PFSK-1 (cell line): ENCODE results near the gene TMTC2.

Source experiments
- POLR2AphosphoS5 ChIP-seq: IDR thresholded peaks from 2 replicates; pipeline ENCODE4 v1.6.1; 2012; ENCODE audit warnings: low read depth, mild to moderate bottlenecking, control low read depth, low read length, moderate library complexity
- SIN3A ChIP-seq: IDR thresholded peaks from 2 replicates; pipeline ENCODE4 v1.6.1; 2012; ENCODE audit warnings: mild to moderate bottlenecking, low read length, moderate library complexity, borderline replicate concordance; ENCODE audit not compliant: insufficient read depth
- TF ChIP-seq, protein P1 (sequence below), 2 experiments: IDR thresholded peaks; 2 replicates each; pipeline versions ENCODE4 v1.6.1 to v1.8.0; 2011 to 2012; ENCODE audit warnings: low read depth in 2 of 2, low read length in 2 of 2, control low read depth in 1 of 2, inconsistent platforms in 1 of 2, mild to moderate bottlenecking in 1 of 2, moderate library complexity in 1 of 2; ENCODE audit not compliant: insufficient read depth in 1 of 2

DNA sequence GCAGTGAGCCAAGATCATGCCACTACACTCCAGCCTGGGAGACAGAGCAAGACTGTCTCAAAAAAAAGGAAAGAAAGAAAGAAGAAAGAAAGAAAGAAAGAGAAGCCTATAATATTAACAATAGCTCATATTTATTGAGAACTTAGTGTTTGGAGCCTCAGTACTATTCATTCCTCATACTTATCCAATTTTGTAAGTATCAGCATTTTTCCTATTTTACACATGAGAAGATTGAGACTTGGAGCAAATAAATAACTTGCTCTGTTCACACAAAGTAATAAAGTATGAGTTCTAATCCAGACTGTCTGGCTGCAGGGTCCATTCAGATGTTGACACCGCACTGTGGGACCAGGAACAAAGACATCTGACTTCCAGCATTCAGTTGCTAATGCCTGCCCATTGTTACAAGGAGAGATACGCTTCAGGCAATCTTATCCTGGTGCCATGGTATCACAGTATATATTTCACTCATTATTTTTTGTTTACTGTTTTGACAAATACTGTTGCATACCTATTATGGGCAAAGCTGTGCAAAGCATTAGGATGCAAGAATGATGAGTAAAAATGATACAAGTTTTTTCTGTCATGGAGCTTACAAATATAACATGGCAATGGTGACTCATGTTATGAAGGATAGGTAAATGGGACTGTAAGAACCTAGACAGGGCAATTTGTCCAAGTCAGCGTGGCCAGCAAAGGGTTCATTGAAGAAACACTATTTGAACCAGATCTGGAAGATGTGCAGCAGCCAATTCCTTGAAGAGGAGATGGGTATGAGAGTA lies 21.4 kb upstream of the TMTC2 start:
- TF ChIP-seq POLR2AphosphoS5, result no peak
- TF ChIP-seq, protein P1, sequence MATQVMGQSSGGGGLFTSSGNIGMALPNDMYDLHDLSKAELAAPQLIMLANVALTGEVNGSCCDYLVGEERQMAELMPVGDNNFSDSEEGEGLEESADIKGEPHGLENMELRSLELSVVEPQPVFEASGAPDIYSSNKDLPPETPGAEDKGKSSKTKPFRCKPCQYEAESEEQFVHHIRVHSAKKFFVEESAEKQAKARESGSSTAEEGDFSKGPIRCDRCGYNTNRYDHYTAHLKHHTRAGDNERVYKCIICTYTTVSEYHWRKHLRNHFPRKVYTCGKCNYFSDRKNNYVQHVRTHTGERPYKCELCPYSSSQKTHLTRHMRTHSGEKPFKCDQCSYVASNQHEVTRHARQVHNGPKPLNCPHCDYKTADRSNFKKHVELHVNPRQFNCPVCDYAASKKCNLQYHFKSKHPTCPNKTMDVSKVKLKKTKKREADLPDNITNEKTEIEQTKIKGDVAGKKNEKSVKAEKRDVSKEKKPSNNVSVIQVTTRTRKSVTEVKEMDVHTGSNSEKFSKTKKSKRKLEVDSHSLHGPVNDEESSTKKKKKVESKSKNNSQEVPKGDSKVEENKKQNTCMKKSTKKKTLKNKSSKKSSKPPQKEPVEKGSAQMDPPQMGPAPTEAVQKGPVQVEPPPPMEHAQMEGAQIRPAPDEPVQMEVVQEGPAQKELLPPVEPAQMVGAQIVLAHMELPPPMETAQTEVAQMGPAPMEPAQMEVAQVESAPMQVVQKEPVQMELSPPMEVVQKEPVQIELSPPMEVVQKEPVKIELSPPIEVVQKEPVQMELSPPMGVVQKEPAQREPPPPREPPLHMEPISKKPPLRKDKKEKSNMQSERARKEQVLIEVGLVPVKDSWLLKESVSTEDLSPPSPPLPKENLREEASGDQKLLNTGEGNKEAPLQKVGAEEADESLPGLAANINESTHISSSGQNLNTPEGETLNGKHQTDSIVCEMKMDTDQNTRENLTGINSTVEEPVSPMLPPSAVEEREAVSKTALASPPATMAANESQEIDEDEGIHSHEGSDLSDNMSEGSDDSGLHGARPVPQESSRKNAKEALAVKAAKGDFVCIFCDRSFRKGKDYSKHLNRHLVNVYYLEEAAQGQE (IDR thresholded peaks at IDR 0.05; ENCODE audit: insufficient read depth in 1 of 2, low read depth in 2 of 2, low read length in 2 of 2), result no peak
- TF ChIP-seq SIN3A, result no peak
